SK-N-MC (cell line): ENCODE data around the gene MRPS23.

ENCODE experiments used
- EZH2 ChIP-seq: fragments of 200-600 bp; sonication (generic); IDR thresholded peaks from one replicate; pipeline ENCODE4 v1.6.1; 2017; ENCODE audit warnings: antibody characterized with exemption
- POLR2AphosphoS5 ChIP-seq: IDR thresholded peaks from 2 replicates; pipeline ENCODE4 v1.6.1; 2012; ENCODE audit warnings: mild to moderate bottlenecking, low read depth, low read length, borderline replicate concordance

- TF ChIP-seq POLR2AphosphoS5 (no peak), EZH2 (no peak)
These were observed 2.5 kb upstream of the MRPS23 start for GRCh38 chr17:57852092-57852954.
